Panc1 (cell line): ENCODE data around the gene E2F6. TPM values are rescaled to one million over a fixed set of nuclear protein-coding genes. Genes with fewer than 3 reads are reported as not detected.

Experiments
- ATAC-seq: fragments of 200-7000 bp; cut with Tn5 transposase; 2 replicates; pipeline ENCODE4 v1.9.1; 2020; ENCODE audit warnings: mild to moderate bottlenecking, moderate library complexity
- BruUV-seq: library from RNA; stranded (reverse); fragments of 400-500 nt; replicated peaks from 2 replicates; lab custom pipeline; 2021; lab: Mats Ljungman, UMichigan
- CTCF ChIA-PET: fragments of 300-600 bp; sonication (Branson Sonifier 250); formaldehyde crosslinking; loops from one replicate; lab custom pipeline; 2022; ENCODE audit warnings: antibody characterized with exemption; lab: Charles Lee
- POLR2A ChIA-PET: fragments of 300-600 bp; sonication (Branson Sonifier 250); formaldehyde crosslinking; loops from one replicate; lab custom pipeline; 2022; ENCODE audit warnings: antibody characterized with exemption; lab: Charles Lee
- DNase-seq: peaks from one replicate; pipeline ENCODE4 v3.0.0-alpha.2; 2010; ENCODE audit warnings: low read depth, low spot score
- H3K27ac ChIP-seq: 2 replicates; pipeline ENCODE4 v1.5.1; 2011; ENCODE audit warnings: mild to moderate bottlenecking, low read length, inconsistent platforms
- H3K27me3 ChIP-seq: fragments of 200-500 bp; sonication (Bioruptor generic); 2 replicates; pipeline ENCODE4 v1.6.0; 2014; ENCODE audit warnings: low read length, inconsistent platforms; ENCODE audit not compliant: control insufficient read depth, insufficient read depth
- H3K36me3 ChIP-seq: fragments of 200-500 bp; sonication (Bioruptor generic); 2 replicates; pipeline ENCODE4 v1.5.1; 2014; ENCODE audit warnings: inconsistent platforms, mild to moderate bottlenecking, low read length, moderate library complexity; ENCODE audit not compliant: control insufficient read depth, insufficient read depth
- H3K4me1 ChIP-seq: 2 replicates; pipeline ENCODE4 v1.5.1; 2011; ENCODE audit warnings: inconsistent platforms, mild to moderate bottlenecking, low read length, moderate library complexity; ENCODE audit not compliant: control insufficient read depth, insufficient read depth
- H3K4me3 ChIP-seq, 2 experiments: 2 replicates each; pipeline ENCODE4 v1.5.1; 2011 to 2012; ENCODE audit warnings: low read depth in 2 of 2, low read length in 2 of 2, mild to moderate bottlenecking in 2 of 2, inconsistent platforms in 1 of 2, moderate library complexity in 1 of 2
- H3K9me3 ChIP-seq: fragments of 200-500 bp; sonication (Bioruptor generic); 2 replicates; pipeline ENCODE4 v1.5.1; 2014; ENCODE audit warnings: low read depth, mild to moderate bottlenecking, inconsistent platforms, low read length, moderate library complexity; ENCODE audit not compliant: control insufficient read depth, insufficient read depth
- CTCF ChIP-seq: fragments of 450-650 bp; IDR thresholded peaks from 2 replicates; pipeline ENCODE4 v1.5.1; 2017; ENCODE audit warnings: mild to moderate bottlenecking
- POLR2AphosphoS5 ChIP-seq: IDR thresholded peaks from 2 replicates; pipeline ENCODE4 v1.6.1; 2012; ENCODE audit warnings: mild to moderate bottlenecking, low read depth, low read length, moderate library complexity
- REST ChIP-seq, 2 experiments: IDR thresholded peaks; 2 replicates each; pipeline ENCODE4 v1.6.1; 2011 to 2012; ENCODE audit warnings: low read depth in 2 of 2, control low read depth in 1 of 2, low read length in 1 of 2, mild to moderate bottlenecking in 1 of 2, moderate library complexity in 1 of 2; ENCODE audit not compliant: insufficient read depth in 1 of 2
- SIN3A ChIP-seq: IDR thresholded peaks from 2 replicates; pipeline ENCODE4 v1.6.1; 2012; ENCODE audit warnings: low read depth, mild to moderate bottlenecking, low read length, moderate library complexity, borderline replicate concordance; ENCODE audit not compliant: insufficient read depth
- TCF7L2 ChIP-seq: IDR thresholded peaks from 2 replicates; pipeline ENCODE4 v1.6.1; 2011; ENCODE audit warnings: mild to moderate bottlenecking, low read depth, low read length, inconsistent platforms
- in situ Hi-C: cut with HindIII; loops from 2 replicates; pipeline ENCODE4 v1.10.0; 2016; ENCODE audit warnings: low sequenced_read_pairs, low pct_unique_long_range_greater_than_20kb
- intact Hi-C: fragments of 100-400 bp; cut with micrococcal nuclease; formaldehyde crosslinking; loops from one replicate; pipeline ENCODE4 v1.10.0; 2022; ENCODE audit not compliant: unreplicated experiment
- total RNA-seq: library from RNA; stranded (reverse); gene quantifications from one replicate; pipeline ENCODE4 v1.2.1, GENCODE V29; 2021; ENCODE audit not compliant: unreplicated experiment

Gene E2F6
- total RNA-seq, 1 experiment from 2014 or later: 23.9 TPM

DNA sequence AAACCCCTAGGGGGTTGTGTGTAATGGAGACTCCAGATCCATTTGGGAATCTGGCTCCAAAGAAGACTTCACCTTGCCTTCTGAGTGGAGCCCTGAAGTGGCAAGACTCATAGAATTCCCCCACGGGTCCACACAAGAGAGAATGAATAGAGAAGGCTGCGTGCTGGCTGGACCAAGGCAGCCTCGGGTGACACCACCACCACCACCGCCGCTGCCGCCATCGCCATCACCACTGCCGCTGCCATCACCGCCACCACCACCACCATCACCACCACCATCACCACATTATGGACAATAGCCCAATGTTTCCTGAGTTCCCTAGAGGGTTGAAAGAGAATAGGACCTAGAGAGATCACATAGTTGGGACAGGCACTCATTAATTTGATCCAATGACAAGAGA, 63.5 kb downstream of the E2F6 start:
- CTCF ChIA-PET: interaction anchor here (0.7 kb wide), 1 partner anchor 28 kb away, joined by 3 read pairs; no protein-coding TSS in a partner anchor
- Histone ChIP-seq H3K27ac (no peak overlapping the region), H3K4me3 (no peak overlapping the region), H3K9me3 (no peaks in the 10 kb centered on the region), H3K4me1 (no peaks in the 10 kb centered on the region), H3K27me3 (no peaks in the 10 kb centered on the region), H3K36me3 (no peaks in the 10 kb centered on the region)
- DNase-seq (no peak), ATAC-seq (no peak)
- BruUV-seq: no TSS peak
- intact Hi-C loops: no loop called here
- POLR2A ChIA-PET: interaction anchor here (0.6 kb wide), 1 partner anchor 140 kb away, joined by 3 read pairs; no protein-coding TSS in a partner anchor
- in situ Hi-C loops: no loop called here
- TF ChIP-seq SIN3A: no peak

DNA sequence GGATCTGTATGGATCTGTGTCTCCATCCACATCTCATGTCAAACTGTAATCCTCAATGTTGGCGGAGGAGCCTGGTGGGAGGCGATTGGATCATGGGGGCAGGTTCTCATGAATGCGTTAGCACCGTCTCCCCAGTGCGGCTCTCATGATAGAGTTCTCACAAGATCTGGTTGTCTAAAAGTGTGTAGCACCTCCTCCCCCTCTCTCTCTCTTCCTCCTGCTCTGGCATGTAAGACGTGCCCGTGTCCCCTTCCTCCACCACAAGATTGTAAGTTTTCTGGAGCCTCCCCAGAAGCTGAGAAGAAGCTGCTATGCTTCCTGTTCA, 66.6 kb downstream of the E2F6 start:
- intact Hi-C loops (no loop called here), in situ Hi-C loops (no loop called here)
- no peaks in the 10 kb centered on the region for H3K27me3 ChIP-seq
- CTCF ChIA-PET: no interaction called here
- H3K27ac ChIP-seq: no peak overlapping the region
- H3K4me1 ChIP-seq: no peaks in the 10 kb centered on the region
- BruUV-seq: no TSS peak
- no peaks in the 10 kb centered on the region for H3K9me3 ChIP-seq
- DNase-seq: no peak
- POLR2A ChIA-PET: no interaction called here
- H3K36me3 ChIP-seq: no peaks in the 10 kb centered on the region
- TF ChIP-seq TCF7L2 (no peak), CTCF (no peak), SIN3A (no peak), POLR2AphosphoS5 (no peak), REST (IDR thresholded peaks at IDR 0.05; ENCODE audit: insufficient read depth in 1 of 2, low read depth in 2 of 2, low read length in 1 of 2) (no peak)
- H3K4me3 ChIP-seq: no peak overlapping the region
- ATAC-seq: no peak

GRCh38 chr2:11398750-11399437, 67.1 kb downstream of the E2F6 start:
- Histone ChIP-seq H3K27me3 (no peaks in the 10 kb centered on the region), H3K27ac (no peak overlapping the region), H3K4me1 (no peaks in the 10 kb centered on the region), H3K4me3 (no peak overlapping the region), H3K9me3 (no peaks in the 10 kb centered on the region), H3K36me3 (no peaks in the 10 kb centered on the region)
- BruUV-seq: no TSS peak
- no peak for ATAC-seq
- ChIA-PET POLR2A (interaction anchor here (0.7 kb wide), 1 partner anchor 65 kb away, joined by 4 read pairs; no protein-coding TSS in a partner anchor), CTCF (no interaction called here)
- intact Hi-C loops: no loop called here
- TF ChIP-seq SIN3A (no peak), TCF7L2 (no peak)
- DNase-seq: no peak
- in situ Hi-C loops: no loop called here
